Neural progenitor cell (in vitro differentiated cells): ENCODE data around the gene SEMA5B. TPM values are rescaled to one million over a fixed set of nuclear protein-coding genes. Genes with fewer than 3 reads are reported as not detected.

ENCODE experiments used
- DNase-seq: peaks from one replicate; pipeline ENCODE4 v3.0.0-alpha.2; 2016; ENCODE audit warnings: low spot score
- H2AFZ ChIP-seq: fragments of 200-600 bp; sonication (generic); replicated peaks from 2 replicates; pipeline ENCODE4 v1.6.1; 2016; ENCODE audit warnings: antibody characterized with exemption
- H3F3A ChIP-seq: fragments of 200-600 bp; sonication (generic); 2 replicates; pipeline ENCODE4 v1.6.1; 2016; ENCODE audit warnings: antibody characterized with exemption, low read depth
- H3K27ac ChIP-seq: fragments of 200-600 bp; sonication (generic); 2 replicates; pipeline ENCODE4 v1.5.1; 2016; ENCODE audit warnings: mild to moderate bottlenecking
- H3K27me3 ChIP-seq: fragments of 200-600 bp; sonication (generic); 2 replicates; pipeline ENCODE4 v1.6.1; 2016; ENCODE audit warnings: mild to moderate bottlenecking, moderate library complexity
- H3K36me3 ChIP-seq: fragments of 200-600 bp; sonication (generic); 2 replicates; pipeline ENCODE4 v1.5.1; 2016
- H3K4me1 ChIP-seq: fragments of 200-600 bp; sonication (generic); 2 replicates; pipeline ENCODE4 v1.6.1; 2016; ENCODE audit warnings: mixed run types
- H3K4me2 ChIP-seq: fragments of 200-600 bp; sonication (generic); 2 replicates; pipeline ENCODE4 v1.6.1; 2016
- H3K4me3 ChIP-seq: fragments of 200-600 bp; sonication (generic); 2 replicates; pipeline ENCODE4 v1.5.1; 2016
- H3K79me2 ChIP-seq: fragments of 200-600 bp; sonication (generic); 2 replicates; pipeline ENCODE4 v1.6.1; 2016; ENCODE audit warnings: low read depth
- H3K9ac ChIP-seq: fragments of 200-600 bp; sonication (generic); 2 replicates; pipeline ENCODE4 v1.6.1; 2016
- H3K9me3 ChIP-seq: fragments of 200-600 bp; sonication (generic); 2 replicates; pipeline ENCODE4 v1.5.1; 2016; ENCODE audit warnings: low read depth
- H4K20me1 ChIP-seq: fragments of 200-600 bp; sonication (generic); 2 replicates; pipeline ENCODE4 v1.6.1; 2016; ENCODE audit warnings: low read depth
- H3K27ac Mint-ChIP-seq: 3 replicates; pipeline ENCODE4 v1.8.0; 2021; ENCODE audit warnings: mixed read lengths
- H3K27me3 Mint-ChIP-seq: 2 replicates; pipeline ENCODE4 v1.8.0; 2022; ENCODE audit warnings: low read depth, mild to moderate bottlenecking, inconsistent platforms, moderate library complexity, mixed read lengths; ENCODE audit not compliant: insufficient read depth
- H3K36me3 Mint-ChIP-seq: 3 replicates; pipeline ENCODE4 v1.8.0; 2021; ENCODE audit warnings: mixed read lengths
- H3K4me1 Mint-ChIP-seq: 3 replicates; pipeline ENCODE4 v1.8.0; 2021; ENCODE audit warnings: mixed read lengths
- H3K4me3 Mint-ChIP-seq: 3 replicates; pipeline ENCODE4 v1.8.0; 2021; ENCODE audit warnings: mild to moderate bottlenecking, moderate library complexity, mixed read lengths
- H3K9me3 Mint-ChIP-seq: 3 replicates; pipeline ENCODE4 v1.8.0; 2020; ENCODE audit warnings: mixed read lengths
- CTCF ChIP-seq: fragments of 200-600 bp; sonication (generic); IDR thresholded peaks from 2 replicates; pipeline ENCODE4 v1.5.1; 2017; ENCODE audit warnings: antibody characterized with exemption, mild to moderate bottlenecking
- EZH2 ChIP-seq: fragments of 200-600 bp; sonication (generic); IDR thresholded peaks from 2 replicates; pipeline ENCODE4 v1.6.1; 2017; ENCODE audit warnings: antibody characterized with exemption, mild to moderate bottlenecking, moderate library complexity
- EZH2phosphoT487 ChIP-seq: fragments of 200-600 bp; sonication (generic); IDR thresholded peaks from 2 replicates; pipeline ENCODE4 v1.6.1; 2017; ENCODE audit warnings: antibody characterized with exemption
- total RNA-seq: library from RNA; depleted of rRNA; stranded (reverse); fragments of >200 nt; gene quantifications from 2 replicates; pipeline ENCODE4 v1.2.3, GENCODE V29; 2015; ENCODE audit warnings: low replicate concordance

SEMA5B gene
- total RNA-seq, 1 donor from 2014 or later, result 10.1 TPM

DNA sequence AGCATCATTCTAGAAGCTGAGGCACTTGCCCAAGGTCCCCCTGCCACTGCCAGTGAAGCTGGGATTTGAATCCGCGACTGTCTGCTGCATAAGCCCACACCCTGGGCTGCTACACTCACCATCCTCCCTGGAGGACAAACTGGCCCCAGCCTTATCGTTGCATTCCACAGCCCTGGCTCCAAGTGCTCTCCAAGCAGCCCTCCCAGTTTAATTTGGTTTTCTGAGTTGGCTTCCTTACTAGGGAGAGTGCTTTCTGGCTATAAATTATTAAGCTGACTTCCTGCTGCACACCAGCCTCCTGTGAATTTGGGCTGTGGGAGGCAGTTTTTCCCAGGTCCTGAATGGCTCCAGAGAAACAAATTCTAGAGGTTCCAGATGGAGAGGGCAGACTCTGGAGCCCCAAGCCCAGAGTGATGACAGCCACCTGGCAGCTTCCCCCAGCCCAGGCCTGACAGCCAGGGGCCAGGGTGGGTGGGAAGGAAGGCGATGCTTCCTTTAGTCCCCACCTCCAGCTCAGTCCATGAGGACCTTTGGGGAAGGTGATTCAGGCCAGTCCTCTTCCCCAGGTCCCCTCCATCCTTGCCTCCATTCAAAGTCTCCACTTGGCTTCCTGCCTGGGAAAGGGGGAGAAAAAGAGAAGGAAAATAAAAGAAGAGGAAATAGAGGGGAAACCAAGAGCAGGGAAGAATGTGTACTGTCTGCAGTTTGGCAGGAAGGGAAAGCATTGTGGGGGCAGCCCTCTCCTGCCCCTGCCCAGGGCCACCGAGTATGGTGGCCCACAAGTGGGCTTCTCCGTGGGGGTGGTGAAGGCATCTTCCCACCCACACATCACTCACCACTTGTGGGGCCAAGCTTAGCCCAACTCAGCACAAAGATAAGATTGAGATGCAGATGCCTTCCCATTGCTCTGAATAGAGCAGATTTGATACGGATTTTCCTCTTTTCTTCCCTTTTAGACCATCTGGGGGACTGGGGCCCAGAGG is 69.6 kb downstream of the SEMA5B start:
- Histone ChIP-seq H3K36me3 (no peaks in the 10 kb centered on the region), H3K9ac (no peak overlapping the region), H4K20me1 (no peaks in the 10 kb centered on the region), H3K4me2 (peak overlapping the region; percentile 24), H3K4me3 (no peak overlapping the region), H3K79me2 (no peaks in the 10 kb centered on the region), H3F3A (no peaks in the 10 kb centered on the region), H3K27me3 (no peaks in the 10 kb centered on the region), H3K9me3 (no peaks in the 10 kb centered on the region), H2AFZ (no peak overlapping the region), H3K27ac (no peak overlapping the region), H3K4me1 (peaks cover 15% of the 10 kb centered on the region)
- no peak overlapping the region for H3K27ac Mint-ChIP-seq
- H3K36me3 Mint-ChIP-seq, result peaks cover 16% of the 10 kb centered on the region
- TF ChIP-seq CTCF, result no peak
- no peak for TF ChIP-seq EZH2phosphoT487
- no peak for TF ChIP-seq EZH2
- DNase-seq, result no peak
- H3K9me3 Mint-ChIP-seq, result no peaks in the 10 kb centered on the region
- H3K27me3 Mint-ChIP-seq, result peaks cover 11% of the 10 kb centered on the region
- peaks cover 32% of the 10 kb centered on the region for H3K4me1 Mint-ChIP-seq
- H3K4me3 Mint-ChIP-seq, result no peak overlapping the region

- no peaks in the 10 kb centered on the region for H3F3A ChIP-seq
- no peaks in the 10 kb centered on the region for H3K36me3 ChIP-seq
- H3K4me1 Mint-ChIP-seq, result peaks cover 29% of the 10 kb centered on the region
- H3K9me3 ChIP-seq, result no peaks in the 10 kb centered on the region
- H4K20me1 ChIP-seq, result no peaks in the 10 kb centered on the region
- no peak overlapping the region for H3K9ac ChIP-seq
- H3K4me3 Mint-ChIP-seq, result no peak overlapping the region
- H3K27ac ChIP-seq, result no peak overlapping the region
- no peaks in the 10 kb centered on the region for H3K27me3 ChIP-seq
- H3K36me3 Mint-ChIP-seq, result peaks cover 16% of the 10 kb centered on the region
- DNase-seq, result no peak
- TF ChIP-seq CTCF (no peak), EZH2 (no peak), EZH2phosphoT487 (no peak)
- H3K27ac Mint-ChIP-seq, result peak overlapping the region; percentile 8
- H3K4me3 ChIP-seq, result no peak overlapping the region
- H3K4me2 ChIP-seq, result no peak overlapping the region
- H3K4me1 ChIP-seq, result peaks cover 15% of the 10 kb centered on the region
- H3K27me3 Mint-ChIP-seq, result peaks cover 11% of the 10 kb centered on the region
- H2AFZ ChIP-seq, result no peak overlapping the region
- H3K79me2 ChIP-seq, result no peaks in the 10 kb centered on the region
- H3K9me3 Mint-ChIP-seq, result no peaks in the 10 kb centered on the region
Measured at GRCh38 chr3:122956693-122957455, 70.7 kb downstream of the SEMA5B start.

- H3F3A ChIP-seq, result no peaks in the 10 kb centered on the region
- H3K9me3 Mint-ChIP-seq, result no peaks in the 10 kb centered on the region
- no peaks in the 10 kb centered on the region for H3K79me2 ChIP-seq
- H3K4me2 ChIP-seq, result no peak overlapping the region
- H4K20me1 ChIP-seq, result no peaks in the 10 kb centered on the region
- no peak overlapping the region for H3K4me3 ChIP-seq
- DNase-seq, result no peak
- no peak overlapping the region for H3K4me3 Mint-ChIP-seq
- H3K27me3 Mint-ChIP-seq, result peaks cover 11% of the 10 kb centered on the region
- H3K4me1 ChIP-seq, result peaks cover 15% of the 10 kb centered on the region
- TF ChIP-seq EZH2phosphoT487 (no peak), EZH2 (no peak), CTCF (no peak)
- peak overlapping the region; percentile 23 for H3K27ac Mint-ChIP-seq
- no peaks in the 10 kb centered on the region for H3K36me3 ChIP-seq
- no peak overlapping the region for H2AFZ ChIP-seq
- H3K36me3 Mint-ChIP-seq, result peaks cover 12% of the 10 kb centered on the region
- no peak overlapping the region for H3K27ac ChIP-seq
- H3K9ac ChIP-seq, result no peak overlapping the region
- H3K4me1 Mint-ChIP-seq, result peaks cover 29% of the 10 kb centered on the region
- no peaks in the 10 kb centered on the region for H3K27me3 ChIP-seq
- no peaks in the 10 kb centered on the region for H3K9me3 ChIP-seq
Measured at GRCh38 chr3:122955916-122956692, 71.5 kb downstream of the SEMA5B start.
